Osteoblast (primary cell): Measurements from ENCODE around the gene DBN1. TPM values are rescaled to one million over a fixed set of nuclear protein-coding genes. Genes with fewer than 3 reads are reported as not detected.
A peak's percentile ranks its signal among the peaks of the same experiment; 100 is the strongest.

Experiments used
- DNase-seq: peaks from one replicate; pipeline ENCODE4 v3.0.0; 2011; ENCODE audit warnings: low spot score, mixed read lengths; ENCODE audit not compliant: insufficient read length; ENCODE audit errors: missing footprints
- H2AFZ ChIP-seq: 2 replicates; pipeline ENCODE4 v1.6.0; 2011; ENCODE audit warnings: mild to moderate bottlenecking, low read length
- H3K27ac ChIP-seq: 2 replicates; pipeline ENCODE4 v1.5.1; 2011; ENCODE audit warnings: mild to moderate bottlenecking, low read depth, low read length, moderate library complexity
- H3K27me3 ChIP-seq: 2 replicates; pipeline ENCODE4 v1.6.0; 2012; ENCODE audit warnings: mild to moderate bottlenecking, control low read depth, inconsistent platforms, low read length, moderate library complexity; ENCODE audit not compliant: insufficient read depth
- H3K36me3 ChIP-seq: 2 replicates; pipeline ENCODE4 v1.5.1; 2011; ENCODE audit warnings: mild to moderate bottlenecking, low read length, control low read depth, moderate library complexity; ENCODE audit not compliant: insufficient read depth
- H3K4me1 ChIP-seq: 2 replicates; pipeline ENCODE4 v1.5.1; 2011; ENCODE audit warnings: mild to moderate bottlenecking, low read length, control low read depth, moderate library complexity; ENCODE audit not compliant: insufficient read depth
- H3K4me2 ChIP-seq: 2 replicates; pipeline ENCODE4 v1.6.0; 2011; ENCODE audit warnings: mild to moderate bottlenecking, low read length; ENCODE audit not compliant: insufficient read depth
- H3K4me3 ChIP-seq: fragments of 200-600 bp; sonication (generic); 3 replicates; pipeline ENCODE4 v1.5.1; 2012; ENCODE audit warnings: mild to moderate bottlenecking, low read length, inconsistent platforms; ENCODE audit not compliant: insufficient read depth
- H3K79me2 ChIP-seq: 2 replicates; pipeline ENCODE4 v1.6.0; 2012; ENCODE audit warnings: mild to moderate bottlenecking, low read length, control low read depth, inconsistent platforms; ENCODE audit not compliant: insufficient read depth
- H3K9me3 ChIP-seq: 2 replicates; pipeline ENCODE4 v1.5.1; 2011; ENCODE audit warnings: low read depth, low read length, control low read depth
- H4K20me1 ChIP-seq: 2 replicates; pipeline ENCODE4 v1.6.0; 2012; ENCODE audit warnings: mild to moderate bottlenecking, low read length, control low read depth; ENCODE audit not compliant: insufficient read depth
- total RNA-seq: library from RNA; depleted of rRNA; stranded (reverse); fragments of >200 nt; gene quantifications from 2 replicates; pipeline ENCODE4 v1.2.3, GENCODE V29; 2012
- TF ChIP-seq, protein P1 (sequence below): IDR thresholded peaks from 2 replicates; pipeline ENCODE4 v1.5.1; 2011; ENCODE audit warnings: mild to moderate bottlenecking, low read depth, low read length, moderate library complexity; ENCODE audit errors: extremely low read depth

Gene DBN1
- total RNA-seq, 1 donor = 139 TPM

- Histone ChIP-seq H3K36me3 (peaks cover 29% of the 10 kb centered on the region), H3K4me2 (peak within 1 kb of the TSS; percentile 91), H3K79me2 (peaks cover 39% of the 10 kb centered on the region), H3K4me3 (peak within 1 kb of the TSS; percentile 91), H2AFZ (peak within 1 kb of the TSS; percentile 42), H3K4me1 (peaks cover 53% of the 10 kb centered on the region), H3K9me3 (no peaks in the 10 kb centered on the region), H3K27ac (peak within 1 kb of the TSS; percentile 78), H3K27me3 (no peaks in the 10 kb centered on the region), H4K20me1 (peaks cover 39% of the 10 kb centered on the region)
- TF ChIP-seq, protein P1, sequence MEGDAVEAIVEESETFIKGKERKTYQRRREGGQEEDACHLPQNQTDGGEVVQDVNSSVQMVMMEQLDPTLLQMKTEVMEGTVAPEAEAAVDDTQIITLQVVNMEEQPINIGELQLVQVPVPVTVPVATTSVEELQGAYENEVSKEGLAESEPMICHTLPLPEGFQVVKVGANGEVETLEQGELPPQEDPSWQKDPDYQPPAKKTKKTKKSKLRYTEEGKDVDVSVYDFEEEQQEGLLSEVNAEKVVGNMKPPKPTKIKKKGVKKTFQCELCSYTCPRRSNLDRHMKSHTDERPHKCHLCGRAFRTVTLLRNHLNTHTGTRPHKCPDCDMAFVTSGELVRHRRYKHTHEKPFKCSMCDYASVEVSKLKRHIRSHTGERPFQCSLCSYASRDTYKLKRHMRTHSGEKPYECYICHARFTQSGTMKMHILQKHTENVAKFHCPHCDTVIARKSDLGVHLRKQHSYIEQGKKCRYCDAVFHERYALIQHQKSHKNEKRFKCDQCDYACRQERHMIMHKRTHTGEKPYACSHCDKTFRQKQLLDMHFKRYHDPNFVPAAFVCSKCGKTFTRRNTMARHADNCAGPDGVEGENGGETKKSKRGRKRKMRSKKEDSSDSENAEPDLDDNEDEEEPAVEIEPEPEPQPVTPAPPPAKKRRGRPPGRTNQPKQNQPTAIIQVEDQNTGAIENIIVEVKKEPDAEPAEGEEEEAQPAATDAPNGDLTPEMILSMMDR = no peak
- peak; percentile 100 for DNase-seq
Observed at GRCh38 chr5:177497292-177498012, 24.0 kb upstream of the DBN1 start, which contains the start of gene PDLIM7. PDLIM7 (minus strand) TSS chr5:177497604; CDS start chr5:177496512, 1,092 bp downstream.

GRCh38 chr5:177496727-177497291 lies 23.4 kb upstream of the DBN1 start:
- H2AFZ ChIP-seq = no peak overlapping the region
- TF ChIP-seq, protein P1 = no peak

DNA sequence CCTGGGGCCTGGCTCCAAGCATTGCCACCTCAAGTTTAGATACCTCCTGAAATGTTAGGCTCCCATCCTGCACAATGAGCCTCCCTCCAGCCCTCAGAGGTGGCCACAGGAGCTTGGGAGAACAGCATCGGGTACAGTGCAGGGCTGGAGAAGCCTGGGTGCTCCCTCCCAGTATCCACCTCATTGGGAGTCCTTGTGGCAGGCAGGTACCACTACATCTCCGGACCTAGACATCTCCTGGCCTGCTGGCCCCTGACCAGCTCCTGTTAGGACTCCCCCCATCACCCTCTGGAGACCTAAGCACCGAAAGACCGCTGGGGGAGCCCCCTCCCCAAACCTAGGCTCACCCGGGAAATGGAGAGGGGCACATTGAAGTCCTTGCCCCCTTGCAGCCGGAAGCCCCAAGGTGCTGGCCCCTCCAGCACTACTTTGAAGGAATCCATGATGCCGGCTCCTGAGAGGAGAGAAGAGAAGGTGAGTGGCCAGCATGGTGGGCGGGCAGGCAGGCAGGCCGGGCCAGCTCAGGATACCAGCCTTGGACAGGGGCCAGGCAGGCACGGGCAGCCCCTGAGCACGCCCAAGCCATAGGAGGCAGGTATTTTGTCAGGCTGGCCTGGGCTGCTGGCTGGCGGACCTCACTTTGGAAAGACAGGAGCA lies 22.8 kb upstream of the DBN1 start:
- Histone ChIP-seq H3K4me3 (peak overlapping the region; percentile 91), H3K4me1 (peaks cover 54% of the 10 kb centered on the region), H3K9me3 (no peaks in the 10 kb centered on the region), H4K20me1 (peaks cover 48% of the 10 kb centered on the region), H3K27me3 (no peaks in the 10 kb centered on the region), H2AFZ (no peak overlapping the region), H3K79me2 (peaks cover 49% of the 10 kb centered on the region), H3K27ac (peak overlapping the region; percentile 78), H3K36me3 (peaks cover 38% of the 10 kb centered on the region), H3K4me2 (peak overlapping the region; percentile 91)
- peak; percentile 96 for DNase-seq
- TF ChIP-seq, protein P1 = peak; percentile 38

More at GRCh38 chr5:177496727-177497291, 23.4 kb upstream of the DBN1 start:
- H3K27ac ChIP-seq = peak overlapping the region; percentile 78
- H3K4me1 ChIP-seq = peaks cover 54% of the 10 kb centered on the region
- H3K27me3 ChIP-seq = no peaks in the 10 kb centered on the region
- H3K79me2 ChIP-seq = peaks cover 44% of the 10 kb centered on the region
- peak; percentile 97 for DNase-seq
- peaks cover 35% of the 10 kb centered on the region for H3K36me3 ChIP-seq
- peak overlapping the region; percentile 91 for H3K4me2 ChIP-seq
- H3K9me3 ChIP-seq = no peaks in the 10 kb centered on the region
- peaks cover 45% of the 10 kb centered on the region for H4K20me1 ChIP-seq
- H3K4me3 ChIP-seq = peak overlapping the region; percentile 91
